ENCODE data around the gene RABGAP1L.

The RABGAP1L gene

DNA sequence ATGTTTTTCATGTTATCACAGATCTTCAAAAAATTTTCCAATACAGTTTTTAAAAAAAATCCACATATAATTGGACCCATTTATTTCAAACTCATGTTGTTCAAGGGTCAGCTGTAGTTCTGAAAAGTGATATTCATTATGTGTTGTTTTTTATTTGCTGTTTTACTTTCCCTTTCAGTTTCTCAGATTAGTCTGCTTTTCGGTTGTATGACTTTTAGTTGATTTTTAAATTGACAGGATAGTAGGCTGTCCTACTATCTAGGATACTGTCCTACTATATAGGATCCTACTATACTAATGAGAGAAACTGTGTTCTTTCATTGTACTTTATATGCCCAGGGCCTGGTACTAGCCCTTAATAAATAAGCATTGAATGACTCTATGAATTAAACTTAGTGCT lies 254.9 kb downstream of the RABGAP1L start:
- ChIA-PET POLR2A (no interaction called here), CTCF (interaction anchor here (1.3 to 1.9 kb wide), 4 partner anchors 13 to 151 kb away, joined by 3 to 9 read pairs (median 5); no protein-coding TSS in a partner anchor)
- TF ChIP-seq, protein P1, sequence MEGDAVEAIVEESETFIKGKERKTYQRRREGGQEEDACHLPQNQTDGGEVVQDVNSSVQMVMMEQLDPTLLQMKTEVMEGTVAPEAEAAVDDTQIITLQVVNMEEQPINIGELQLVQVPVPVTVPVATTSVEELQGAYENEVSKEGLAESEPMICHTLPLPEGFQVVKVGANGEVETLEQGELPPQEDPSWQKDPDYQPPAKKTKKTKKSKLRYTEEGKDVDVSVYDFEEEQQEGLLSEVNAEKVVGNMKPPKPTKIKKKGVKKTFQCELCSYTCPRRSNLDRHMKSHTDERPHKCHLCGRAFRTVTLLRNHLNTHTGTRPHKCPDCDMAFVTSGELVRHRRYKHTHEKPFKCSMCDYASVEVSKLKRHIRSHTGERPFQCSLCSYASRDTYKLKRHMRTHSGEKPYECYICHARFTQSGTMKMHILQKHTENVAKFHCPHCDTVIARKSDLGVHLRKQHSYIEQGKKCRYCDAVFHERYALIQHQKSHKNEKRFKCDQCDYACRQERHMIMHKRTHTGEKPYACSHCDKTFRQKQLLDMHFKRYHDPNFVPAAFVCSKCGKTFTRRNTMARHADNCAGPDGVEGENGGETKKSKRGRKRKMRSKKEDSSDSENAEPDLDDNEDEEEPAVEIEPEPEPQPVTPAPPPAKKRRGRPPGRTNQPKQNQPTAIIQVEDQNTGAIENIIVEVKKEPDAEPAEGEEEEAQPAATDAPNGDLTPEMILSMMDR (IDR thresholded peaks at IDR 0.05; ENCODE audit: control extremely low read depth, extremely low read depth, low read depth, missing control alignments), result no peak
- no peak for DNase-seq (ENCODE audit: extremely low spot score)

DNA sequence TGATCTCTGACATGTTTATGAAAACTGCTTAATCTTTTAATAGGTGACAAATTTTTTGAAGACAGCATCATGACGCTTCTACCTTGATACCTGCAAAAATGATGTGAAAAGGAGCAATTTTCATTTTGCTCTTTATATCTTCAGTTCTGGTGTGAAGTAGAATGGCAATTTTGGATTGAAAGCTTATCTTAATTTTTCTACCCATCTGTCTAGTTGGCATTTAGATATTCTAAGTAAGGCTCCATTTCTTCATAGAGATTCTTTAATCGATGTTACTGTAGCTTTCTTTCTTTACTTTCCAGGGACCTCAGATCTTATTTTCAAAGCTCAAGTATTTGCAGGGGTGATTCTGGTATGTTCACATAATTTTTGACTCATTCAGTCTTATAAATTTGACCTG lies 256.2 kb downstream of the RABGAP1L start:
- no peak for DNase-seq (ENCODE audit: extremely low spot score)
- TF ChIP-seq, protein P1 (IDR thresholded peaks at IDR 0.05; ENCODE audit: control extremely low read depth, extremely low read depth, low read depth, missing control alignments), result no peak
- ChIA-PET POLR2A (no interaction called here), CTCF (interaction anchor here (1.6 to 1.9 kb wide), 2 partner anchors 14 to 153 kb away, joined by 3 to 7 read pairs; no protein-coding TSS in a partner anchor)

DNA sequence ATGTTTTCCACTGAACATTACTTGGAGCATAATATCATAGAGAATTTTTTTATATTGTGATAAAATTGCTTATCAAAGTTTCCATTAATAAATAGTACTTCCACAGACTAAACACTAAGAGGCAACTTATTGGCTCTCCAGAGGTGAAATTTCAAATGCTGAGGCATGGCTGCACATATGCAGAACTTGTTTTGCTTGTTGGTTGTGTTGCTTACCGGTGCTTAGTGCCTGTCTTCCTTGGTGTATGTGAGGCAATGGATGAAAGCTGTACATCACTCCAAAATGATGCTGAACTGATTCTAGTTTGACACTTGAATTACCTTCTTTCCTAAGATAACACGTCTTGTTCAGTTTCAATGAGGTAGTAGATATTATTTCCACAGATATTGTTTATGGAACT lies 258.6 kb downstream of the RABGAP1L start:
- ChIA-PET POLR2A (no interaction called here), CTCF (no interaction called here)
- DNase-seq (ENCODE audit: extremely low spot score), result no peak
- TF ChIP-seq, protein P1 (IDR thresholded peaks at IDR 0.05; ENCODE audit: control extremely low read depth, extremely low read depth, low read depth, missing control alignments), result no peak

DNA sequence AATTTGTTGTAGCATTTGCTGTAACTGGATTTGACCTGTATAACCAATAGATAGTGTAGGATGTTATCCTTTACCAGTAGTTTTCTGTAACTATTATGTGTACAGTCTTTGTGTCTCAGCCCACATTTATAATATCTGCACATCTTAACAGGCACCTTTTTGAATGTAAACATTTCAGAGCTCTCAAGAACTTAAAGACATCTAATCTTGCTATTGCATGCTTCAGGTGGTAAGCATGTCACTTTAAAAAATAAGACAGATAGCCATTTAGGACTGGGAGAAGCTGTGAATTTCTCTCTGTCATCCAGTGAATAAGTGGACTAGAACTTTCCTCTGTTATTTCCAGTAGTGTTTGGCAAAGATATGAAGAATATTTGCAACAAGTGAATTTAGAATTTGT lies 265.8 kb downstream of the RABGAP1L start:
- TF ChIP-seq, protein P1 (IDR thresholded peaks at IDR 0.05; ENCODE audit: control extremely low read depth, extremely low read depth, low read depth, missing control alignments), result no peak
- no peak for DNase-seq (ENCODE audit: extremely low spot score)
- ChIA-PET CTCF (no interaction called here), POLR2A (no interaction called here)

DNA sequence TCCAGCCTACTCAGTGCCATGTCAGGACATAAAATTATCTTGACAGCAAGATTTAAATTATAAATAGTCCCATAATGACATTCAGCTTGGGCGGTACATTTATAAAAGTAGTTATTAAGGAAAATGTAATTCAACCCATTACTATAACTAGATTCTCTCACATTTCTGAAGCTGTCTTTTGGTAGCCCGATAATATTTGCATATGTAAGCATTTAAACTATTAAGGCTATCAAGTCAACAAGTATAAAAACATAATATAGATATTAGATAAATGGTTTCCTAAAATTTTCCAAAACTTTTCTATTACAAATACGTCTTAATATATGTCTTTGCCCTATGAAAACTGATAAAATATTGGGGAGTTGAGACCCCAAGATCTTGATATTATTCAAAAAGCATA lies 266.8 kb downstream of the RABGAP1L start:
- CTCF ChIA-PET, result no interaction called here
- no peak for DNase-seq (ENCODE audit: extremely low spot score)
- TF ChIP-seq, protein P1 (IDR thresholded peaks at IDR 0.05; ENCODE audit: control extremely low read depth, extremely low read depth, low read depth, missing control alignments), result no peak
- POLR2A ChIA-PET, result no interaction called here

DNA sequence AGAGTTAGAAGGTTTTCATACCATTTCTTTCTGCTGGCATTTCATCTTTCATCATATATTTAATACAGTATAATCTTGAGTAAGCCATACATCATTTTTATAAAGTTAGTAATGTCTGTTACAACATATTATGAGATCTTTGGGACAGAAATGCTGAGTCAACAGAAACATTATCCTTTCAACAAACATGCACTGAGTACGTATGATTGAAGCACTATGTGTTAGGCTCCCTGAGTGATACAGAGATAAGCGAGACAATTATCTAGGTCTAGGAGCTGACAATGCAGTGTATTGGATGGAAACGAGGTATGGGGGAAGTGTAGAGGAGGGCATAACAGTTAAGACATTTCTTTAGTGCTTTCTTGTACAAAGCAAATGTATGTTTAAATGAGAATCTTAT lies 268.7 kb downstream of the RABGAP1L start:
- CTCF ChIA-PET, result no interaction called here
- DNase-seq (ENCODE audit: extremely low spot score), result no peak
- POLR2A ChIA-PET, result no interaction called here

More for the DNA sequence above, 268.7 kb downstream of the RABGAP1L start:
- TF ChIP-seq, protein P1 (IDR thresholded peaks at IDR 0.05; ENCODE audit: control extremely low read depth, extremely low read depth, low read depth, missing control alignments), result no peak
